Activated CD8-positive, alpha-beta memory T cell treated with anti-CD3 and anti-CD28 coated beads, Interleukin-2, amount 50 U/mL, for 48 hours (primary cell): ENCODE results near the gene RAD51B.

Experiments
- DNase-seq: peaks from one replicate; pipeline ENCODE4 v3.0.0-alpha.2; 2020

Gene RAD51B

GRCh38 chr14:68315081-68315480 lies 495.5 kb downstream of the RAD51B start:
- no peak for DNase-seq

- DNase-seq, result no peak
Measured at GRCh38 chr14:68316078-68316868, 496.7 kb downstream of the RAD51B start.

GRCh38 chr14:68317239-68317638 lies 497.7 kb downstream of the RAD51B start:
- no peak for DNase-seq

GRCh38 chr14:68318828-68319227 lies 499.2 kb downstream of the RAD51B start:
- no peak for DNase-seq

- DNase-seq, result no peak
Measured at GRCh38 chr14:68320495-68320894, 500.9 kb downstream of the RAD51B start.

DNA sequence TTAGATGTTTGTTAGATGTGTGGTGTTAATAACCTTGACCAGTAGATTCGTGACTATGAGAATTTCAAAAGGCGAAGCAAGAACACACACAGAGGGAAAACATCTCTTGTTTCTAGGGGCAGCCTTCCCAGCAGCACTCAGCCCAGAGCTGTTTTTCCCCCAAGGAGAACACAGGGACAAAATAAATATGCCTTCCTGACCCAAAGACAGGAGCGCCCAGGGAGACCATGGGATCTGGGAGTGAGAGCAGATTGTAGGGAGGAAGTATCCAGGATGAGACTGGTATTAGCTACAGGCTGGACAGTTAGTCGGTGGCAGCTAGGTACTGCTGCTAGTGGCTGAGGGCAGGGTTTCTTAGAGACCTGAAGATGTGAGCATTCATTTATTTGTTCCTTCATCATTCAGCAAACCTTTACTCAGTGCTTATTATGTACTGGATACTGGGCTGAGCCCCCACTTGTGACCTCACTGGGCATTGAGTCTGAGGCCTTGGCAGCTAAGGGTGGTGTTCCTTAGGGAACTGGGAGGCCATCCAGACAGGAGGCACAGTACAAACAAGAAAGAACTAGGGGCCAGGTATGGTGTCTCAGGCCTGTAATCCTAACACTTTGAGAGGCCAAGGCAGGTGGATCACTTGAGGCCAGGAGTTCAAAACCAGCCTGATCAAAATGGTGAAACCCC lies 503.5 kb downstream of the RAD51B start:
- DNase-seq, result no peak

GRCh38 chr14:68325267-68325807 lies 505.8 kb downstream of the RAD51B start:
- DNase-seq, result no peak

- DNase-seq, result no peak
Measured at GRCh38 chr14:68327231-68327630, 507.7 kb downstream of the RAD51B start.

- no peak for DNase-seq
Measured at GRCh38 chr14:68328509-68328908, 508.9 kb downstream of the RAD51B start.

GRCh38 chr14:68331426-68331825 lies 511.8 kb downstream of the RAD51B start:
- DNase-seq, result no peak

GRCh38 chr14:68331991-68332390 lies 512.4 kb downstream of the RAD51B start:
- no peak for DNase-seq

DNA sequence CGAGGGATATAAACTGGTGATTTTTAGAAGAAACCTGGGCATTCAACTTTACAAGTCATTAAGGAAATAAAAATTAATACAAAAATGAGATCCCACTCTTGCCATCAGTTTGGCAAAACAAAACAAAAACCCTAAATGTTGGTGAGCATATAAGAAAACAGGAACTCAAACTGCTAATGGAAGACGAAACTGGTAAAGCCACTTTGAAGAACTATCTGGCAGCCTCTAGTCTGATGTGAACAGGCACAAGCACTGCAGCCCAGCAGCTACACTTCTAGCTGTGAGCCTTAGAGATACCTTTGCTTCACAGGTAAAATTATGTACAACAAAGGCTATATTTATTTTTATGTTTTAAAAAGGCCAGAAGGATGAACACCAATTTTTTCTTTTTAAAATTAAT lies 513.7 kb downstream of the RAD51B start:
- DNase-seq, result no peak

DNA sequence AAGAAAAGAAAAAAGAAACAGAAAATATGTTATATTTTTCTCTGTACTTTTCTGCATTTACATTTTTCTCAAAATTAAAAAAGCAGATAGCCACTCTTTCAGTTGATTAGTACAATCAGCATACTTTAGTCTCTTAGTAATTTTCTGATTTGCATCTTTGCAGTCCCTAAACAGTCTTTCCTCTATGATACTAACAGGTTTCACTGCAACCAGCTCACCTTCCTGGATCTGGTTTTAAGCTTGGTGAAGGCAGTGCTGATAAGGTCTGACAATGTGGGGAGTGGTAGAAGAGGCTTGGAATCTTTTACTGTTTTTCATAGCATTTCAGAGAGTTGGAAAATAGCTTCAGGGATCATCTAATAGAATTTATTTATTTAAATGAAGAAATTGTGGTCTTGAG lies 515.7 kb downstream of the RAD51B start:
- DNase-seq, result no peak

GRCh38 chr14:68336165-68336564 lies 516.6 kb downstream of the RAD51B start:
- DNase-seq, result no peak

DNA sequence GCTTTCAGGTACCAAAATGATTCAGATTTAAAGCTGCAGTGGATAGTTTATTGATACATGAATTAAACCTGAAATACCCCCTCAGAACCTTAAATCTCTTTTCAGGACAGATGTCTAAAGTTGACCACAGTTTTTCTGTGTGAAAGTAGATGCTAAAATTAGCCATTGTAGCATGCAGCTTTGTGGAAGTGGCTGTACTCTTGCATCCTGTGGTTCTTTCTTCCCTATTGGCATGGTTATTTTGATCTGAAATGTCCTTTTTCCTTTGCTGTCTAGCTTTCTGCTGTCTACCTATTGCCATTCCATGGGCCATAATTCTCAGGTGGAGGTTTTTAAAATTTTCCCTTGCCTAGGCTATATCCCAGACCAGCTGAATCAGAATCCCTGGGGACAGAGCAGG lies 517.7 kb downstream of the RAD51B start:
- no peak for DNase-seq

- DNase-seq, result no peak
Measured at GRCh38 chr14:68340262-68340661, 520.7 kb downstream of the RAD51B start.

- DNase-seq, result no peak
Measured at GRCh38 chr14:68341411-68342212, 522.0 kb downstream of the RAD51B start.

DNA sequence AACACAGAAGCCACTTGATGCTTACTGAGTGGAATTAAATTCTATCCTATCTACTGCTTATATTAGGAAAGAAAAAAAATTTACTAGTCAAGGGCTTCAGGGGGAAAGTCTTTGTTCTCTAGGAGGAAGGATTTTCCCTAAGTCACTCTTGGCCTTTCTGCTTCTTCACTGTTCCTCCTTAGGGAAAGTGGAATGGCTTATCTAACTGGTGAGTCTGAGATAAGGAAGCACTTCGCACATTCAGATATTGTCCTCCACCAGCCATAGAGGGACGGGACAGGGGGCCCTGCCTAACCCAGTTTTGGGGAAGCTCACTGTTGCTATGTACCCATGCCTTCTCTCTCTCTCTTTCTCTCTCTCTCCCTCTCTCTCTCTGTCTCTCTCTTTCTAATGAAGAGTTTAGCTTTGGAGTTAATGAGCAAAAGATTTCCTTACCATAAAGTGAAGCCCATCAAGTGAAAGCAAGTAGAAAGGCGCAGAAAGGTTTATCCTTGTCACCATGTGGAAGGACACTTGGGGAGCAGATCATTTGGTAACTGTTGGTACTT lies 522.7 kb downstream of the RAD51B start:
- DNase-seq, result no peak

- DNase-seq, result no peak
Measured at GRCh38 chr14:68343534-68344118, 524.0 kb downstream of the RAD51B start.

DNA sequence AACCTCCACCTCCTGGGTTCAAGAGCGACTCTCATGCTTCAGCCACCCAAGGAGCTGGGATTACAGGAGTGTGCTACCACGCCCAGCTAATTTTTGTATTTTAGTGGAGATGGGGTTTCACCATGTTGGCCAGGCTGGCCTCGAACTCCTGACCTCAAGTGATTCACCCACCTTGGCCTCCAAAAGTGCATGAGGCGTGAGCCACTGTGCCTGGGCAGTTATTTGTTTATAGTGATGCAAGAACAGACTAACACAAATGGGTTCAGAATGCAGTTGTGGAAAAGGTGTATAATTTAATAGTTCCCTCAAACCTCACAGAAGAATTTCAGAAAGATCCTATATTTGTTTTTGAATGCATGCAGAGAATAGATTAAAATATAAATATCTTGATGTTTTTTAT lies 526.2 kb downstream of the RAD51B start:
- DNase-seq, result no peak

DNA sequence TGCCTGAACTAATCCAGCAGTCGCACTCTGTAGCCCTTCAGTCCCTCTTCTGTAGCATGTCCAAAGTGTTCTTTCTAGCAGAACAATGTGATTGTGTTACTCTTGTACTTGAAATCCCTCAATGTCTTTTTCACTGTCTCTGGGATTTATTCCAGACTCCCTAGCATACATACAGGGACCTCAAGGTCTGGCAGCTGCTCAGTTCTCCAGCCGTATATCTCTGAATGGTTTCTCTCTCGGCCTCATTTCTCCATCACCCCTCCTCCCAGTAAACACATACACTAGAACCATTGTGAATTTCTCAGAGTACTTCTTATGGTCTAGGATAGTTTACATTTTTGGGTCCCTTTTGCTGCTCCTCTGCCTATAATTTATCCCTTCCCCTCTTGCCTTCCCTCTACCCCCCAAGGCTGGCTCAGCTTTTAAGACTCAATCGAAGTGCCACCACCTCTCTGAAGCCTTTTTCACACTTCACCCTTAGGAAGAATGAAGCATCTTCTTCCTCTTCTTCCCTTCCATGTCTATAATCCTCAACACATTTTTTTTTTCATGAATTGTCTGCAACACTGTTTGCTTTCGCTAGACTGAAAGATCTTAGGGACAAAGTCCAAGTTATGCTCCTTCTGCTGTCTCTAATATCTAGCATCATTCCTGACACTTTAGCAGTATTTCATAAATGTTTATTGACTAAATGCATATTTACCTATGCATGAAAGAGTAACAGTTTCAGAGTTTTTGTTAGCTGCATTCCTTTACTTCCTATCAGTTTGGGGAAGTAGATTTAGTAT lies 527.2 kb downstream of the RAD51B start:
- no peak for DNase-seq
